ENCODE data around the gene MRPS33.

The MRPS33 gene

GRCh38 chr7:141017555-141017954 lies 2.8 kb upstream of the MRPS33 start:
- no peak overlapping the region for H3K27ac ChIP-seq
- TF ChIP-seq POLR2AphosphoS5 (IDR thresholded peaks at IDR 0.05; ENCODE audit: borderline replicate concordance, low read depth, low read length) (no peak), FOXP2 (optimal IDR thresholded peaks at IDR 0.05; ENCODE audit: control extremely low read depth, extremely low read length, insufficient read depth) (no peak), EZH2 (IDR thresholded peaks at IDR 0.05) (no peak)
- no peak overlapping the region for H3K9ac ChIP-seq (ENCODE audit: insufficient read length)
- no peaks in the 10 kb centered on the region for H3K36me3 ChIP-seq (ENCODE audit: insufficient read depth, low read length)
- no peaks in the 10 kb centered on the region for H3K9me3 ChIP-seq (ENCODE audit: low read depth, low read length)
- DNase-seq (ENCODE audit: low read depth, low spot score) = no peak
- H3K4me3 ChIP-seq = no peak overlapping the region

GRCh38 chr7:141016349-141016748 lies 1.6 kb upstream of the MRPS33 start:
- Histone ChIP-seq H3K27ac (no peak overlapping the region), H3K4me3 (no peak overlapping the region), H3K9me3 (ENCODE audit: low read depth, low read length) (no peaks in the 10 kb centered on the region), H3K9ac (ENCODE audit: insufficient read length) (no peak overlapping the region), H3K36me3 (ENCODE audit: insufficient read depth, low read length) (no peaks in the 10 kb centered on the region)
- DNase-seq (ENCODE audit: low read depth, low spot score) = no peak
- TF ChIP-seq FOXP2 (optimal IDR thresholded peaks at IDR 0.05; ENCODE audit: control extremely low read depth, extremely low read length, insufficient read depth) (no peak), EZH2 (IDR thresholded peaks at IDR 0.05) (no peak), POLR2AphosphoS5 (IDR thresholded peaks at IDR 0.05; ENCODE audit: borderline replicate concordance, low read depth, low read length) (no peak)

GRCh38 chr7:141014125-141014523 lies 628 bp downstream of the MRPS33 start:
- H3K4me3 ChIP-seq = peak overlapping the region; percentile 92
- DNase-seq (ENCODE audit: low read depth, low spot score) = no peak
- H3K36me3 ChIP-seq (ENCODE audit: insufficient read depth, low read length) = peaks cover 15% of the 10 kb centered on the region
- H3K9me3 ChIP-seq (ENCODE audit: low read depth, low read length) = no peaks in the 10 kb centered on the region
- peak overlapping the region; percentile 85; the same call in 1 of the 2 replicates for H3K27ac ChIP-seq
- peak overlapping the region; percentile 75 for H3K9ac ChIP-seq (ENCODE audit: insufficient read length)
- TF ChIP-seq EZH2 (IDR thresholded peaks at IDR 0.05) (no peak), POLR2AphosphoS5 (IDR thresholded peaks at IDR 0.05; ENCODE audit: borderline replicate concordance, low read depth, low read length) (no peak), FOXP2 (optimal IDR thresholded peaks at IDR 0.05; ENCODE audit: control extremely low read depth, extremely low read length, insufficient read depth) (no peak)

GRCh38 chr7:141013345-141013715 lies 1.4 kb downstream of the MRPS33 start:
- Histone ChIP-seq H3K9ac (ENCODE audit: insufficient read length) (peak overlapping the region; percentile 75), H3K36me3 (ENCODE audit: insufficient read depth, low read length) (peaks cover 15% of the 10 kb centered on the region), H3K27ac (no peak overlapping the region), H3K4me3 (peak overlapping the region; percentile 92), H3K9me3 (ENCODE audit: low read depth, low read length) (no peaks in the 10 kb centered on the region)
- TF ChIP-seq POLR2AphosphoS5 (IDR thresholded peaks at IDR 0.05; ENCODE audit: borderline replicate concordance, low read depth, low read length) = no peak
- TF ChIP-seq EZH2 (IDR thresholded peaks at IDR 0.05) = no peak
- no peak for TF ChIP-seq FOXP2 (optimal IDR thresholded peaks at IDR 0.05; ENCODE audit: control extremely low read depth, extremely low read length, insufficient read depth)
- no peak for DNase-seq (ENCODE audit: low read depth, low spot score)

GRCh38 chr7:141012696-141013344 lies 1.9 kb downstream of the MRPS33 start:
- DNase-seq (ENCODE audit: low read depth, low spot score) = no peak
- Histone ChIP-seq H3K36me3 (ENCODE audit: insufficient read depth, low read length) (peaks cover 16% of the 10 kb centered on the region), H3K9ac (ENCODE audit: insufficient read length) (peak overlapping the region; percentile 9), H3K4me3 (peak overlapping the region; percentile 92; the same call in 1 of the 2 replicates), H3K27ac (0 out of 2 replicates have a peak overlapping the region, but pooled peaks have one; percentile 16), H3K9me3 (ENCODE audit: low read depth, low read length) (no peaks in the 10 kb centered on the region)
- TF ChIP-seq EZH2 (IDR thresholded peaks at IDR 0.05) (no peak), POLR2AphosphoS5 (IDR thresholded peaks at IDR 0.05; ENCODE audit: borderline replicate concordance, low read depth, low read length) (no peak), FOXP2 (optimal IDR thresholded peaks at IDR 0.05; ENCODE audit: control extremely low read depth, extremely low read length, insufficient read depth) (no peak)

- no peak overlapping the region for H3K4me3 ChIP-seq
- DNase-seq (ENCODE audit: low read depth, low spot score) = no peak
Measured at GRCh38 chr7:141012044-141012685, 2.6 kb downstream of the MRPS33 start.

GRCh38 chr7:141011443-141011842 lies 3.3 kb downstream of the MRPS33 start:
- H3K9ac ChIP-seq (ENCODE audit: insufficient read length) = no peak overlapping the region

More at GRCh38 chr7:141012044-141012685, 2.6 kb downstream of the MRPS33 start:
- H3K27ac ChIP-seq = 0 out of 2 replicates have a peak overlapping the region, but pooled peaks have one; percentile 16
- no peak for TF ChIP-seq FOXP2 (optimal IDR thresholded peaks at IDR 0.05; ENCODE audit: control extremely low read depth, extremely low read length, insufficient read depth)
- no peak for TF ChIP-seq POLR2AphosphoS5 (IDR thresholded peaks at IDR 0.05; ENCODE audit: borderline replicate concordance, low read depth, low read length)
- no peak for TF ChIP-seq EZH2 (IDR thresholded peaks at IDR 0.05)
- peaks cover 23% of the 10 kb centered on the region for H3K36me3 ChIP-seq (ENCODE audit: insufficient read depth, low read length)
- H3K9ac ChIP-seq (ENCODE audit: insufficient read length) = peak overlapping the region; percentile 9
- H3K9me3 ChIP-seq (ENCODE audit: low read depth, low read length) = no peaks in the 10 kb centered on the region

GRCh38 chr7:141003172-141004065 lies 11.3 kb downstream of the MRPS33 start:
- DNase-seq (ENCODE audit: low read depth, low spot score) = no peak
- Histone ChIP-seq H3K36me3 (ENCODE audit: insufficient read depth, low read length) (peaks cover 22% of the 10 kb centered on the region; the same call in 1 of the 2 replicates), H3K27ac (no peak overlapping the region), H3K9me3 (ENCODE audit: low read depth, low read length) (no peaks in the 10 kb centered on the region), H3K9ac (ENCODE audit: insufficient read length) (no peak overlapping the region), H3K4me3 (no peak overlapping the region)
- TF ChIP-seq EZH2 (IDR thresholded peaks at IDR 0.05) (no peak), POLR2AphosphoS5 (IDR thresholded peaks at IDR 0.05; ENCODE audit: borderline replicate concordance, low read depth, low read length) (no peak), FOXP2 (optimal IDR thresholded peaks at IDR 0.05; ENCODE audit: control extremely low read depth, extremely low read length, insufficient read depth) (no peak)

More at GRCh38 chr7:141011443-141011842, 3.3 kb downstream of the MRPS33 start:
- Histone ChIP-seq H3K36me3 (ENCODE audit: insufficient read depth, low read length) (peaks cover 28% of the 10 kb centered on the region), H3K27ac (no peak overlapping the region), H3K4me3 (no peak overlapping the region), H3K9me3 (ENCODE audit: low read depth, low read length) (no peaks in the 10 kb centered on the region)
- TF ChIP-seq POLR2AphosphoS5 (IDR thresholded peaks at IDR 0.05; ENCODE audit: borderline replicate concordance, low read depth, low read length) (no peak), FOXP2 (optimal IDR thresholded peaks at IDR 0.05; ENCODE audit: control extremely low read depth, extremely low read length, insufficient read depth) (no peak), EZH2 (IDR thresholded peaks at IDR 0.05) (no peak)
- DNase-seq (ENCODE audit: low read depth, low spot score) = no peak
